OCI-LY1 (cell line): Measurements from ENCODE around the gene CA12.

Experiments
- CTCF ChIP-seq: fragments of 200-600 bp; sonication (generic), shearing (Covaris generic); IDR thresholded peaks from 2 replicates; pipeline ENCODE4 v1.5.1; 2017; ENCODE audit warnings: mild to moderate bottlenecking, antibody characterized with exemption, low read length, moderate library complexity, mixed read lengths
- EZH2 ChIP-seq: fragments of 200-600 bp; sonication (generic), shearing (Covaris generic); IDR thresholded peaks from 2 replicates; pipeline ENCODE4 v1.8.0; 2017; ENCODE audit warnings: borderline replicate concordance, mixed run types, mild to moderate bottlenecking, antibody characterized with exemption, low read length, moderate library complexity, mixed read lengths

- no peak for TF ChIP-seq CTCF
- TF ChIP-seq EZH2, result no peak
These were observed 46.0 kb downstream of the CA12 start for GRCh38 chr15:63335543-63336240.
